Smooth muscle cell (in vitro differentiated cells): ENCODE measurements around the gene LCMT1. TPM values are rescaled to one million over a fixed set of nuclear protein-coding genes. Genes with fewer than 3 reads are reported as not detected.

Experiments
- DNase-seq: peaks from one replicate; lab custom pipeline; 2025; ENCODE audit not compliant: unreplicated experiment; lab: John Stamatoyannopoulos, UW
- H2AFZ ChIP-seq: fragments of 200-600 bp; sonication (generic); 2 replicates; pipeline ENCODE4 v1.6.0; 2016; ENCODE audit warnings: antibody characterized with exemption, low read depth, mild to moderate bottlenecking
- H3F3A ChIP-seq: fragments of 200-600 bp; sonication (generic); 2 replicates; pipeline ENCODE4 v1.6.0; 2017; ENCODE audit warnings: antibody characterized with exemption, low read depth
- H3K27ac ChIP-seq: fragments of 200-600 bp; sonication (generic); 2 replicates; pipeline ENCODE4 v1.5.1; 2016; ENCODE audit warnings: low read depth, mild to moderate bottlenecking
- H3K27me3 ChIP-seq: fragments of 200-600 bp; sonication (generic); 2 replicates; pipeline ENCODE4 v1.6.1; 2016; ENCODE audit warnings: low read depth, mild to moderate bottlenecking
- H3K36me3 ChIP-seq: fragments of 200-600 bp; sonication (generic); 2 replicates; pipeline ENCODE4 v1.5.1; 2016; ENCODE audit warnings: low read depth
- H3K4me1 ChIP-seq: fragments of 200-600 bp; sonication (generic); 2 replicates; pipeline ENCODE4 v1.5.1; 2016; ENCODE audit warnings: low read depth
- H3K4me2 ChIP-seq: fragments of 200-600 bp; sonication (generic); 2 replicates; pipeline ENCODE4 v1.6.0; 2016; ENCODE audit warnings: mild to moderate bottlenecking
- H3K4me3 ChIP-seq: fragments of 200-600 bp; sonication (generic); 2 replicates; pipeline ENCODE4 v1.5.1; 2016; ENCODE audit warnings: mild to moderate bottlenecking
- H3K79me2 ChIP-seq: fragments of 200-600 bp; sonication (generic); 2 replicates; pipeline ENCODE4 v1.6.0; 2016; ENCODE audit warnings: low read depth, mild to moderate bottlenecking
- H3K9ac ChIP-seq: fragments of 200-600 bp; sonication (generic); 2 replicates; pipeline ENCODE4 v1.6.0; 2016; ENCODE audit warnings: low read depth
- H3K9me3 ChIP-seq: fragments of 200-600 bp; sonication (generic); replicated peaks from 2 replicates; pipeline ENCODE4 v1.5.1; 2016; ENCODE audit warnings: low read depth
- H4K20me1 ChIP-seq: fragments of 200-600 bp; sonication (generic); 2 replicates; pipeline ENCODE4 v1.6.0; 2016; ENCODE audit warnings: low read depth
- WGBS: methylation state at CpG from one replicate; pipeline ENCODE4 v1.1.7; 2016; ENCODE audit warnings: low lambda C conversion rate; 5-methylcytosine and 5-hydroxymethylcytosine counted together
- polyA plus RNA-seq: library from polyadenylated mRNA; unstranded; fragments of >200 nt; fragmentation: Nextera tagmentation; extraction: Ambion mirVana; gene quantifications from 2 replicates; pipeline ENCODE4 v1.2.1, GENCODE V29; 2016
- total RNA-seq: library from RNA; depleted of rRNA; stranded (reverse); fragments of >200 nt; gene quantifications from 2 replicates; pipeline ENCODE4 v1.2.3, GENCODE V29; 2014
- TF ChIP-seq, protein P1 (sequence below): fragments of 200-600 bp; sonication (generic); IDR thresholded peaks from 2 replicates; pipeline ENCODE4 v1.5.1; 2017; ENCODE audit warnings: borderline replicate concordance, mild to moderate bottlenecking, antibody characterized with exemption; ENCODE audit not compliant: insufficient read depth, poor library complexity, severe bottlenecking

LCMT1 gene
- total and polyA plus RNA-seq, 2 experiments from 2014 or later: 52.5 to 57.6 TPM

DNA sequence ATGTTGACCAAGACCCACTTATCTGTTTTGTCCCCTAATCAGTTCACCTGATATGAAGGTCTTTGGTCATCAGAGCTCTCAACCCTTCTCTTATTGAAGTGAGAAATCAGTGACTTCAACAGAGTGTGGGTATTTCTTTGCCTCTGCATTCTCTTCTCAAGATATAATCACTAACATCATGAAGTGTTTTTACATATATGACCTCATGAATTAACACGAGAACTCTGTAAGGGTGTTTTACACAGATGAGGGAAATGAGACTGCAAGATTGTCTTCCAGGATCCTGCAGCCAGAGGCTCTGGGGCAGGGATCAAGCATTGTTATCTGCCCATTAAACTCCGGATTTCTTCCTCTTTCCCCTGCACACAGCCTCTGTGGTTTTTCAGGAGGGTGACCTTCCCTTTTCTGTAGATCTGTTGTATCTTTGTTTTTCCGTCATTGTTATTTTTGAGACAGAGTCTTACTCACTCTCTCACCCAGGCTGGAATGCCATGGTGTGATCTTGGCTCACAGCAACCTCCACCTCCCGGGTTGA lies 22.7 kb downstream of the LCMT1 start:
- Histone ChIP-seq H3K36me3 (no peaks in the 10 kb centered on the region), H3K79me2 (no peaks in the 10 kb centered on the region), H3K27me3 (no peaks in the 10 kb centered on the region), H4K20me1 (peaks cover 37% of the 10 kb centered on the region), H3F3A (no peaks in the 10 kb centered on the region), H3K4me1 (no peaks in the 10 kb centered on the region), H3K9me3 (no peaks in the 10 kb centered on the region), H3K27ac (no peak overlapping the region), H3K4me3 (no peak overlapping the region), H3K4me2 (no peak overlapping the region), H3K9ac (no peak overlapping the region), H2AFZ (no peak overlapping the region)
- DNase-seq: no peak
- WGBS: 95% methylated on average over 4 of the region's 4 CpGs
- TF ChIP-seq, protein P1, sequence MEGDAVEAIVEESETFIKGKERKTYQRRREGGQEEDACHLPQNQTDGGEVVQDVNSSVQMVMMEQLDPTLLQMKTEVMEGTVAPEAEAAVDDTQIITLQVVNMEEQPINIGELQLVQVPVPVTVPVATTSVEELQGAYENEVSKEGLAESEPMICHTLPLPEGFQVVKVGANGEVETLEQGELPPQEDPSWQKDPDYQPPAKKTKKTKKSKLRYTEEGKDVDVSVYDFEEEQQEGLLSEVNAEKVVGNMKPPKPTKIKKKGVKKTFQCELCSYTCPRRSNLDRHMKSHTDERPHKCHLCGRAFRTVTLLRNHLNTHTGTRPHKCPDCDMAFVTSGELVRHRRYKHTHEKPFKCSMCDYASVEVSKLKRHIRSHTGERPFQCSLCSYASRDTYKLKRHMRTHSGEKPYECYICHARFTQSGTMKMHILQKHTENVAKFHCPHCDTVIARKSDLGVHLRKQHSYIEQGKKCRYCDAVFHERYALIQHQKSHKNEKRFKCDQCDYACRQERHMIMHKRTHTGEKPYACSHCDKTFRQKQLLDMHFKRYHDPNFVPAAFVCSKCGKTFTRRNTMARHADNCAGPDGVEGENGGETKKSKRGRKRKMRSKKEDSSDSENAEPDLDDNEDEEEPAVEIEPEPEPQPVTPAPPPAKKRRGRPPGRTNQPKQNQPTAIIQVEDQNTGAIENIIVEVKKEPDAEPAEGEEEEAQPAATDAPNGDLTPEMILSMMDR: no peak

DNA sequence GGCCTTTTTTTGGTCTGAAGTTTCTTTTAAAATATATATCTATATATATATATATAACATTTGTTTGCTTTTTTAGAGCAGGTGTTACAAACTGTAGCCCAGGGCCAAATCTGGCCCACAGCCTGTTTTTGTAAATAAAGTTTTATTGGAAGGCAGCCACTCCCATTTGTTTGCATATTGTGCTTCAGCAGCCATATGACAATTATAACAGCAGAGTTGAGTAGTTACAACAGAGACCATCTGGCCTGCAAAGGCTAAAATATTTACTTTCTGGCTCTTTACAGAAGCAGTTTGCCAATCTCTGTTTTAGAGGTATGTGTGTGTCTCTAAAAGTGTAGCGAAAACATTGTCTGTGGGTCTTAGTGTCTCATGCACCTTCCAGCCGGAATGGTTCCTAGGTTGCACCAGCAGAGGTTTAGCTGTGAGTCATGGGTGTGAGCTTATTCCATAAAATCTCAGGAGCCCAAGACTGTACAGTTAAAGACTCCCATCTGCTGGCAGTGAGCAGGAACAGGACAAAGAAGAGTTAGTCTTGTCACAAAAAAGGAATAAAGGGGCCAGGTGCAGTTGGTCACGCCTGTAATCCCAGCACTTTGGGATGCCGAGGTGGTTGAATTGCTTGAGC lies 23.8 kb downstream of the LCMT1 start:
- no peak overlapping the region for H3K4me3 ChIP-seq
- no peak for DNase-seq
- H3K27me3 ChIP-seq: no peaks in the 10 kb centered on the region
- no peaks in the 10 kb centered on the region for H3K4me1 ChIP-seq
- H3K36me3 ChIP-seq: peaks cover 7% of the 10 kb centered on the region
- no peaks in the 10 kb centered on the region for H3K79me2 ChIP-seq
- H3F3A ChIP-seq: no peaks in the 10 kb centered on the region
- no peak overlapping the region for H3K4me2 ChIP-seq
- H3K9me3 ChIP-seq: no peaks in the 10 kb centered on the region
- TF ChIP-seq, protein P1: peak; percentile 44
- 93% methylated on average over 4 of the region's 4 CpGs for WGBS
- H3K27ac ChIP-seq: no peak overlapping the region
- peaks cover 29% of the 10 kb centered on the region for H4K20me1 ChIP-seq
- no peak overlapping the region for H2AFZ ChIP-seq
- H3K9ac ChIP-seq: no peak overlapping the region

DNA sequence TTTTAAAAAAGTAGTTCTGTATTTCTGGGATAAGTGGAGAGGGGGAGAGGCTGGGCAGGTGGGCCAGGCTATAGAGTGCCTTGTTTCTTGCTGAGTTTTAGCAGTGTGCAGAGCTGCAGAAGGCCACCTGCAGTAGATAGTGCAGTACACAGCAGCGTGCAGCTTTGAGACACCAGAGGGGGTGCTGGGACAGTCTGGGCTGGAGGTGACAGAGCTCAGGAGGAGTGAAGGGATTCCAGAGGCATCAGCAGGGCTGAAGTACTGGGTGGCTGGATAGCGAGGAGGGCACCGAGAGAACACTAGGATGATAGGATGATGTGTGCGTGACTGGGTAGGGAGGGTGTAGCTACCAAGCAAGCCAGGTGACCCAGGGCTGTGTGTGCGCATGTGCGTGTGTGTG lies 26.6 kb downstream of the LCMT1 start:
- H3K4me2 ChIP-seq: no peak overlapping the region
- WGBS: 95% methylated on average over 6 of the region's 6 CpGs
- H3K79me2 ChIP-seq: no peaks in the 10 kb centered on the region
- no peak overlapping the region for H3K4me3 ChIP-seq
- no peak overlapping the region for H3K27ac ChIP-seq
- peaks cover 7% of the 10 kb centered on the region for H3K36me3 ChIP-seq
- H3K9ac ChIP-seq: no peak overlapping the region
- no peaks in the 10 kb centered on the region for H3K9me3 ChIP-seq
- H4K20me1 ChIP-seq: peaks cover 21% of the 10 kb centered on the region
- H3K27me3 ChIP-seq: no peaks in the 10 kb centered on the region
- DNase-seq: no peak
- TF ChIP-seq, protein P1: no peak
- H3F3A ChIP-seq: no peaks in the 10 kb centered on the region
- no peaks in the 10 kb centered on the region for H3K4me1 ChIP-seq
- no peak overlapping the region for H2AFZ ChIP-seq

DNA sequence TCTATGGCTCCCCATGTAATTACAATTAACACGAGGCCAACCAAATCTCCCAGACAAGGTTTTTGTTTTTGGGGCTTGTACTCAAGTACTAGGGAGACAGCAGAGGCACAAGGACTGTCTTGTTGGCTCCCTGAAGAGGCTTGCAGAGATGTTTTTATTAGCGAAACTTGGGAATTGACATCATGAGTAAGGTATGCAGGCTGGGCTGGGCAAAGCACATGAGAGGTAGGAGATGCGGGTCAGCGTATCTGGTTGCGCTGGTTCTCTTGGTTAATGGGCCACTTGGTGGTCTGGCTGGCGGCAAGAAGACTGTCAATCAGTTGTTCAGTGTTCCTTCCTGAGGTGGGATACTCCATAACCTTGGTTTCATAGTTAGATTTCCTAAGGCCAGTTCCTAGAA lies 28.9 kb downstream of the LCMT1 start:
- Histone ChIP-seq H3F3A (no peaks in the 10 kb centered on the region), H3K9ac (peak overlapping the region; percentile 11), H3K4me2 (no peak overlapping the region), H3K27me3 (no peaks in the 10 kb centered on the region), H3K4me1 (no peaks in the 10 kb centered on the region), H2AFZ (no peak overlapping the region), H3K27ac (no peak overlapping the region), H3K79me2 (no peaks in the 10 kb centered on the region), H3K4me3 (no peak overlapping the region), H3K36me3 (peaks cover 7% of the 10 kb centered on the region), H3K9me3 (no peaks in the 10 kb centered on the region), H4K20me1 (peaks cover 13% of the 10 kb centered on the region)
- TF ChIP-seq, protein P1: no peak
- no peak for DNase-seq
- WGBS: 76% methylated on average over 6 of the region's 6 CpGs
